ENCODE results near the gene FSD1L.

FSD1L gene

GRCh38 chr9:105413525-105413924 is 34.3 kb upstream of the FSD1L start:
- no peak overlapping the region for H3K27ac ChIP-seq
- TF ChIP-seq ZFX (IDR thresholded peaks at IDR 0.05; ENCODE audit: borderline replicate concordance) = no peak
- TF ChIP-seq CTCF (IDR thresholded peaks at IDR 0.05) = peak; percentile 41

- TF ChIP-seq CTCF (IDR thresholded peaks at IDR 0.05) (peak; percentile 88), ZFX (IDR thresholded peaks at IDR 0.05; ENCODE audit: borderline replicate concordance) (no peak)
- H3K27ac ChIP-seq = no peak overlapping the region
Observed at GRCh38 chr9:105414947-105415661, 32.7 kb upstream of the FSD1L start.

GRCh38 chr9:105415662-105415980 is 32.2 kb upstream of the FSD1L start:
- H3K27ac ChIP-seq = no peak overlapping the region
- TF ChIP-seq CTCF (IDR thresholded peaks at IDR 0.05) (peak; percentile 63), ZFX (IDR thresholded peaks at IDR 0.05; ENCODE audit: borderline replicate concordance) (no peak)

GRCh38 chr9:105416840-105417239 is 31.0 kb upstream of the FSD1L start:
- H3K27ac ChIP-seq = no peak overlapping the region
- TF ChIP-seq ZFX (IDR thresholded peaks at IDR 0.05; ENCODE audit: borderline replicate concordance) (no peak), CTCF (IDR thresholded peaks at IDR 0.05) (no peak)

GRCh38 chr9:105418588-105419500 is 29.0 kb upstream of the FSD1L start:
- no peak for TF ChIP-seq CTCF (IDR thresholded peaks at IDR 0.05)
- H3K27ac ChIP-seq = no peak overlapping the region

GRCh38 chr9:105419816-105420597 is 27.8 kb upstream of the FSD1L start:
- no peak overlapping the region for H3K27ac ChIP-seq
- no peak for TF ChIP-seq ZFX (IDR thresholded peaks at IDR 0.05; ENCODE audit: borderline replicate concordance)
- no peak for TF ChIP-seq CTCF (IDR thresholded peaks at IDR 0.05)

Measured in 22Rv1 (cell line).